Karpas-422 (cell line): ENCODE results near the gene MED4. TPM values are rescaled to one million over a fixed set of nuclear protein-coding genes. Genes with fewer than 3 reads are reported as not detected.
A peak's percentile ranks its signal among the peaks of the same experiment; 100 is the strongest.

Experiments
- DNase-seq: peaks from one replicate; pipeline ENCODE4 v3.0.0-alpha.2; 2015
- H2AFZ ChIP-seq: fragments of 200-600 bp; sonication (generic); 2 replicates; pipeline ENCODE4 v1.6.1; 2014; ENCODE audit warnings: antibody characterized with exemption, low read length, mixed read lengths
- H3K27ac ChIP-seq: fragments of 200-600 bp; sonication (generic); 2 replicates; pipeline ENCODE4 v1.5.1; 2014; ENCODE audit warnings: mild to moderate bottlenecking, low read length, moderate library complexity
- H3K27me3 ChIP-seq: fragments of 200-600 bp; sonication (generic); 2 replicates; pipeline ENCODE4 v1.6.1; 2014; ENCODE audit warnings: low read length, mixed read lengths
- H3K36me3 ChIP-seq: fragments of 200-600 bp; sonication (generic); 2 replicates; pipeline ENCODE4 v1.6.1; 2014; ENCODE audit warnings: low read length, mixed read lengths; ENCODE audit not compliant: insufficient read depth
- H3K4me1 ChIP-seq: fragments of 200-600 bp; sonication (generic); 2 replicates; pipeline ENCODE4 v1.6.1; 2014; ENCODE audit warnings: mild to moderate bottlenecking, low read length, mixed read lengths
- H3K4me2 ChIP-seq: fragments of 200-600 bp; sonication (generic); 2 replicates; pipeline ENCODE4 v1.6.1; 2014; ENCODE audit warnings: low read length, low read depth, mild to moderate bottlenecking; ENCODE audit not compliant: poor library complexity, severe bottlenecking
- H3K4me3 ChIP-seq: fragments of 200-600 bp; sonication (generic); 2 replicates; pipeline ENCODE4 v1.5.1; 2014; ENCODE audit warnings: mild to moderate bottlenecking, antibody characterized with exemption, low read length, mixed read lengths
- H3K79me2 ChIP-seq: fragments of 200-600 bp; sonication (generic); 2 replicates; pipeline ENCODE4 v1.6.1; 2014; ENCODE audit warnings: mild to moderate bottlenecking, low read length, mixed read lengths
- H3K9ac ChIP-seq: fragments of 200-600 bp; sonication (generic); 2 replicates; pipeline ENCODE4 v1.6.0; 2014; ENCODE audit warnings: low read length
- H3K9me2 ChIP-seq: fragments of 200-600 bp; sonication (generic), shearing (Covaris generic); replicated peaks from 2 replicates; pipeline ENCODE4 v1.6.0; 2014; ENCODE audit warnings: mild to moderate bottlenecking, low read length, moderate library complexity; ENCODE audit not compliant: insufficient read depth
- H3K9me3 ChIP-seq: fragments of 300-700, 200-600 bp; sonication (generic); 2 replicates; pipeline ENCODE4 v1.6.1; 2014; ENCODE audit warnings: low read length, mixed read lengths
- H4K20me1 ChIP-seq: fragments of 200-600 bp; sonication (generic); 2 replicates; pipeline ENCODE4 v1.6.1; 2014; ENCODE audit warnings: mild to moderate bottlenecking, antibody characterized with exemption, low read length, low read depth; ENCODE audit not compliant: insufficient read depth
- total RNA-seq: library from RNA; depleted of rRNA; stranded (reverse); fragments of >200 nt; shearing (Covaris generic); gene quantifications from 2 replicates; pipeline ENCODE4 v1.2.3, GENCODE V29; 2014; ENCODE audit warnings: low replicate concordance

Gene MED4
- total RNA-seq, 1 experiment from 2014 or later = 68.3 TPM

DNA sequence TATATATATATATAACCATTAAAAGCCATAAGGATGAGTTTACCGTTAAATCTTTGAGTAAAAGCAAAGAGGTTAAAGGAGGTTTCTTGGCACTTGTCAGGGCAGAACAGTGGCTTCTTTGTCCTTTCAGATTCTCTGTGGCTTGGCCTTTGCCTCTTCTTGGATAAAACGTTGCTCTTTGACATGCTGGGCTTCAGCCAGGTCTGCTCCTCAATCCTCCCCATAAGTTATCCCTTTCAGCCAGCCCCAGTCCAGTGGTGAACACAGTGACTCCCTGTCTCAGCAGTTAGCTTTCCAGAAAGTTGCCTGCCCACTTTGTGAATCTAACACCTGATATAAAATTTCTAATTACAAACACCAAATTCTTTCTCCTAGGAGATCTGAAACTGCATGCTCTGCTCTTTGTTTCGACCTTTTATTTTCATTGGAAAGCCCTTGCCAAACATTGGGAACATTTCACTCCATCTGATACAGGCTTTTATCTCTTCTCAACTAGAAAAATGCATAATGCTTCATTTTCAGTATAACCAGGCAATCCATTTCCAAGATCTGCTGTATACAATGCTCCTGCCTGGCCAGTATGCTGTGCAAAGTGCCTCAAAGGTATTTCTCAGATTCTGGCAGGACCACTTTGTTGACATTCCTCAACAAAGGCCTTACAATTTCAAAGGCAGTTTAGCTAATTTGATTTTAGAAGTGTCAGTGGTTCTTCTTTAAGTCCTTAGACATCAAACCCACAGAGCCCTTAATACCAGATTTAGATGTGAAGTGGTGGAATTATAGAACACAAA lies 16.2 kb upstream of the MED4 start:
- H3K9ac ChIP-seq = no peak overlapping the region
- no peak overlapping the region for H3K4me3 ChIP-seq
- H3K36me3 ChIP-seq = no peaks in the 10 kb centered on the region
- no peaks in the 10 kb centered on the region for H3K4me1 ChIP-seq
- H4K20me1 ChIP-seq = no peaks in the 10 kb centered on the region
- H3K27me3 ChIP-seq = no peaks in the 10 kb centered on the region
- H3K9me2 ChIP-seq = no peaks in the 10 kb centered on the region
- H2AFZ ChIP-seq = no peak overlapping the region
- no peaks in the 10 kb centered on the region for H3K9me3 ChIP-seq
- no peaks in the 10 kb centered on the region for H3K79me2 ChIP-seq
- no peak overlapping the region for H3K27ac ChIP-seq
- no peak for DNase-seq
- H3K4me2 ChIP-seq = no peak overlapping the region

DNA sequence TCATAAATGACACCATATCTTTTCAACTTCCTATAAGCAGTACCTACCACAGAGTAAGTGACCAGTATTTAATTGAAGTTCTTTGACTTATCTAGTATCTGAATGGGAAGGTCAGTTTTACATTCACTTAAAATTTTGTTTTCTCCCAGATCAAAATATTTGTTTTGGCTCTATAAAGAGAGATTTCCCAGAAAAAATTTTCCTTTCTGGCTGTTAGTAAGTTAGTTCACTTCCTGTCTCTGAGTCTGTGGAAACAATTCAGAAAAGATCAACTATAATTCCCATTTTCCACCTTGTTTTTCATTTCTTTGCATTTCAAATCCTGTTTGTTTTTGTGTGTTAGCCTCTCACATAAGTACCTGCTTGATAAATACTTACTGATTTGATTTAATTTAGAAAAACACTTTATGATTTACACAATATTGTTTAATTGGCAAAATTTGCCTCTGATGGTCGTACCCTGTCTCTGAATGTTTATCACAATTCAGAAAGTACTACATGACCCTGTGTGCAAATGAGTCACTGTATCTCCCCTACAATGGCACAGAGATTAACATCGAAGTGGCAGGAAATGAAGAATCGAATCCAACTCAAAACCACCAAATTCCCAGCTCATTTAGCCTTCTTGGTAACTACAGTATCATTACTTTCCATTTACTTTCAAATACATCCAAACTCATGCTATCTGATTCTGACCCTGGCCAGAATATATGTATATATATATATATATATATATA lies 15.4 kb upstream of the MED4 start:
- H3K4me1 ChIP-seq = no peaks in the 10 kb centered on the region
- H3K36me3 ChIP-seq = no peaks in the 10 kb centered on the region
- H3K4me2 ChIP-seq = no peak overlapping the region
- H3K27me3 ChIP-seq = no peaks in the 10 kb centered on the region
- no peak overlapping the region for H3K9ac ChIP-seq
- no peak for DNase-seq
- H3K9me3 ChIP-seq = no peaks in the 10 kb centered on the region
- no peak overlapping the region for H3K4me3 ChIP-seq
- H3K27ac ChIP-seq = no peak overlapping the region
- no peaks in the 10 kb centered on the region for H3K79me2 ChIP-seq
- H2AFZ ChIP-seq = no peak overlapping the region
- no peaks in the 10 kb centered on the region for H4K20me1 ChIP-seq
- H3K9me2 ChIP-seq = no peaks in the 10 kb centered on the region; the same call in 1 of the 2 replicates

DNA sequence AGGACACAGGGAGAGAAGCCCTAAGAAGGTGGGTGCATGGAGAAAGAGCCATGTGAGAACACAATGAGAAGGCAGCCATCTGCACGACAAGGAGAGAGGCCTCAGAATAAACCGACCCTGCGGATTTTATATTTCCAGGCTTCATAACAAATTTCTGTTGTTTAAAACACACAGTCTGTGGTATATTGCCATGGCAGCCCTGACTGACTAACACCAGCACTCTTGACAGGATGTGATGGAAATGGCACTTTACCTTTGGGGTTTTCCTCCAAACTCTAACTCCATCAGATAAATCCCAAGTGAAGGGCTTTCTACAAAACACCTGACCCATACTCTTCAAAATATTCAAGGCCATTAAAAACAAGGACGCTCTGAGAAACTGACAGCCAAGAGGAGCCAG lies 13.2 kb upstream of the MED4 start:
- Histone ChIP-seq H3K4me3 (no peak overlapping the region), H3K27ac (no peak overlapping the region), H4K20me1 (no peaks in the 10 kb centered on the region), H2AFZ (no peak overlapping the region), H3K27me3 (no peaks in the 10 kb centered on the region), H3K9me3 (no peaks in the 10 kb centered on the region), H3K9ac (no peak overlapping the region), H3K4me2 (no peak overlapping the region), H3K79me2 (no peaks in the 10 kb centered on the region), H3K36me3 (no peaks in the 10 kb centered on the region), H3K9me2 (no peaks in the 10 kb centered on the region; the same call in 1 of the 2 replicates), H3K4me1 (no peaks in the 10 kb centered on the region)
- no peak for DNase-seq

DNA sequence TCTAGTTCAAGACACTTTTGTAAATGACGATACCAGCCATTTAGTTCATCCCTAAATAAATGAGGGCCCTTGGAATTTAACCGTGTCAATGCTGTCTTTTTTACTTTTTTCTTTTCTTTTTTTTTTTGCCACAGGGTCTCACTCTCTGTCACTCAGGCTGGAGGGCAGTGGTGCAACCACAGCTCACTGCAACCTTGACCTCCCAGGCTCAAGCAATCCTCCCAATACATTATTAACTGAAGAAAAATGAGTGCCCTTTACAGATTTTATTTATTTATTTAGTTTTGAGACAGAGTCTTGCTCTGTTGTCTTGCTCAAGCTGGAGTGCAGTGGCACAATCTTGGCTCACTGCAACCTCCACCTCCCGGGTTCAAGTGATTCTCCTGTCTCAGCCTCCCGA lies 2.9 kb upstream of the MED4 start:
- Histone ChIP-seq H3K79me2 (peaks cover 21% of the 10 kb centered on the region), H3K4me2 (no peak overlapping the region), H3K4me1 (peaks cover 12% of the 10 kb centered on the region), H3K9me2 (no peaks in the 10 kb centered on the region), H3K36me3 (no peaks in the 10 kb centered on the region), H3K9me3 (no peaks in the 10 kb centered on the region), H3K4me3 (no peak overlapping the region), H4K20me1 (no peaks in the 10 kb centered on the region; the same call in 1 of the 2 replicates), H3K27ac (no peak overlapping the region), H3K27me3 (no peaks in the 10 kb centered on the region), H3K9ac (no peak overlapping the region), H2AFZ (no peak overlapping the region)
- DNase-seq = no peak

DNA sequence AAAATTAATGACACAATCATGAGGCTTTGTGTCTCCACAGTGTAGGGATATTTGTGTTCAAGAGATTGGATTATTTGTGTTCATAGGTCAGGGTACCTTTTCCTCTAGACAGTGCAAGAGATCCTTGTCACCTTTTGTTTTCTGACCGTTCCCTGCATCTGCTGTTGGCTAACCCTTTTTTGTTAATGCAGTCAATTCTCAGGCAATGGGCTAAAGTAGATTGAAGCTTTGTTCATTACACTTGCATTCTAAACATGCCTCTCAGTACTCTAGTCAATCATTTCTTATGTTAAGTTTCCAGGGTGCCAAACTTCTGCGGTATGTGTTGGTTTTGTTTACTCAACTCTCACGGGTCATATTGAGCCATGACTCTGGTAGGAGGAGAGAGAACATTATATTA lies 1.8 kb upstream of the MED4 start:
- no peak overlapping the region for H3K4me3 ChIP-seq
- no peak for DNase-seq
- no peaks in the 10 kb centered on the region for H3K9me2 ChIP-seq
- H2AFZ ChIP-seq = no peak overlapping the region; the same call in 1 of the 2 replicates
- no peaks in the 10 kb centered on the region; the same call in 1 of the 2 replicates for H4K20me1 ChIP-seq
- H3K79me2 ChIP-seq = peaks cover 32% of the 10 kb centered on the region
- no peaks in the 10 kb centered on the region for H3K36me3 ChIP-seq
- H3K9me3 ChIP-seq = no peaks in the 10 kb centered on the region
- no peak overlapping the region for H3K27ac ChIP-seq
- no peak overlapping the region for H3K4me2 ChIP-seq
- H3K4me1 ChIP-seq = peaks cover 19% of the 10 kb centered on the region
- H3K27me3 ChIP-seq = no peaks in the 10 kb centered on the region
- no peak overlapping the region for H3K9ac ChIP-seq

DNA sequence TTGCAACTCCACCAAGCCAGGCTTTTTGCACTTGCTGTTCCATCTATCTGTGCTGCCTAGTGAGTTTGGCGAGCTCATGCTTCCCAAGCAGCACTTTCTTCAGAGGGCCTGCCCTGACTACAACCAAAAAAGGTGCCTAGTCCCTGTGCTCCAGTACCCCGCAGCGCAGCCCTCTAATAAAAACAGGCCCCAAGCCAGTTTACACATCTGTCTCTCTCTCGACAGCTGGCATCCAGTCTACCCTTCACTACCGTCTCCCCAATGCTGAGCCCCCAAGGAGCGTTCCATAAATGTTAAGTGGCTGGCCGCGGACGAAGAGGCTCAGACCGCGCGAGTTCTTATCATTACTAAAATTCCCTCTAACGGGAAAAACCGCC lies 512 bp downstream of the MED4 start:
- Histone ChIP-seq H3K79me2 (peaks cover 55% of the 10 kb centered on the region), H3K36me3 (peaks cover 4% of the 10 kb centered on the region; the same call in 1 of the 2 replicates), H3K4me2 (peak overlapping the region; percentile 82), H3K27me3 (no peaks in the 10 kb centered on the region), H3K4me3 (peak overlapping the region; percentile 97), H3K27ac (no peak overlapping the region), H3K4me1 (peaks cover 28% of the 10 kb centered on the region), H3K9ac (peak overlapping the region; percentile 90), H2AFZ (peak overlapping the region; percentile 35), H3K9me3 (no peaks in the 10 kb centered on the region), H4K20me1 (peaks cover 5% of the 10 kb centered on the region), H3K9me2 (no peaks in the 10 kb centered on the region)
- peak; percentile 61 for DNase-seq

DNA sequence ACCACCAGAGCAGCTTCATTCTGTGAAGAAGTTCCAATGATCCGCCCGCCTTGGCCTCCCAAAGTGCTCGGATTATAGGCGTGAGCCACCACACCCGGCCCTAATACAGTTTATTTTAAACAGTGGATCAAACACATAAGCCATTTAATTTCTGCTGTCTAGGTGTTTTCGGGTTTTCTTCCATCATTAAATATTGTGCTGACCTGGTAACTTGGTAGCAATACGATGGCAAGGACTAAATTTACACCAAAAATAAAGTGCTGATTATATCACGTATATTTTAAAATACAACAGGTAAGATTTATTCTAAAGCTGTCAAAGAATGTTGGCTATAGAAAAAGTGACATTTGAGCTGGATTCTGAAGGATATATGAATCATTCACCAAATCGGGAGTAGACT lies 1.3 kb downstream of the MED4 start:
- H3K4me3 ChIP-seq = peak overlapping the region; percentile 97
- no peaks in the 10 kb centered on the region for H3K27me3 ChIP-seq
- H3K4me1 ChIP-seq = peaks cover 31% of the 10 kb centered on the region
- DNase-seq = no peak
- H3K9me2 ChIP-seq = no peaks in the 10 kb centered on the region
- H3K9ac ChIP-seq = peak overlapping the region; percentile 90
- H3K27ac ChIP-seq = no peak overlapping the region
- no peak overlapping the region for H2AFZ ChIP-seq
- peaks cover 63% of the 10 kb centered on the region for H3K79me2 ChIP-seq
- H3K4me2 ChIP-seq = peak overlapping the region; percentile 82
- H3K9me3 ChIP-seq = no peaks in the 10 kb centered on the region
- peaks cover 9% of the 10 kb centered on the region for H4K20me1 ChIP-seq
- peaks cover 4% of the 10 kb centered on the region; the same call in 1 of the 2 replicates for H3K36me3 ChIP-seq

DNA sequence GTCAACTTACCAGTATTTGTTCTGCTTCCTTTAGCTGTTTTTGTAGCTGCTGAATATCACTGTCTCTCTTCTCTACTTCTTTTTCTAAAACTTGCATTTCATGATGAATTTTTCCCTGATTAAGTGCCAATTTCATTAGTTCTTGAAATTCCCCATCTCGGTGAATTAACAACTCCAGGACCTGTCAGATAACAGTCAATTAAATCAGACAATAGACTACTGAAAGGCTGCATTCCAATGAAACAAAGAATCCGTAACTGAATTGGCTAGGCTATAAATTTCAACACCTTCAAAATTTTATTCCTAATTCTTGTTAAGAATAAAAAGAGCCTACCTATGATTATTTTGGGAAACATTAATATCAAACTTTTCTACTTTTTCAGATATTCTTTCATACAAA lies 8.6 kb downstream of the MED4 start:
- H3K9me2 ChIP-seq = no peaks in the 10 kb centered on the region
- peaks cover 10% of the 10 kb centered on the region; the same call in 1 of the 2 replicates for H3K4me1 ChIP-seq
- DNase-seq = no peak
- H3K27me3 ChIP-seq = no peaks in the 10 kb centered on the region
- no peaks in the 10 kb centered on the region for H3K9me3 ChIP-seq
- peaks cover 9% of the 10 kb centered on the region; the same call in 1 of the 2 replicates for H4K20me1 ChIP-seq
- H3K36me3 ChIP-seq = peaks cover 32% of the 10 kb centered on the region
- H3K27ac ChIP-seq = no peak overlapping the region
- no peak overlapping the region for H3K4me3 ChIP-seq
- H3K4me2 ChIP-seq = no peak overlapping the region
- H3K9ac ChIP-seq = no peak overlapping the region
- H2AFZ ChIP-seq = no peak overlapping the region
- H3K79me2 ChIP-seq = peaks cover 73% of the 10 kb centered on the region
